Measurements from ENCODE around the gene TLE3. TPM values are rescaled to one million over a fixed set of nuclear protein-coding genes. Genes with fewer than 3 reads are reported as not detected.

Gene TLE3
- total RNA-seq, 1 donor from 2014 or later: 17.8 TPM

DNA sequence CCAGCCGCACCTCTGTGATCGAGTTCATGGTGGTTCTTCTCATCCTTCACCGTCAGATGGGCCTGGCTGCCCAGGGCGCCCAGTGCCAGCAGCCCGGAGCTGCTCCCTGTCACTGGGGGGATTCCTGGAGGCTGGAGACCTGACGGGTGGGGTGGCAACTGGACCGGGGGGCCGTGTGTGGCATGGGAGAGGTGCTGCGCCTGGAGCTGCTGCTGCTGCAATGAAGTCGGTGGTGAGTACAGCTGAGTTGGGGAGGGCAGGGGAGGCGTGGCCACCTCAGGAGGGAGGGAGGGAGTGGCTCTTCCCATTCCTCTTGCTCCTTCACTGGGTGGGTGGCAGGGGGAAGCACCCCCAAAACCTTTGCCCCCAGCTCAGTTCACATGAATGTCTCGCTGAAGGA is 31.7 kb downstream of the TLE3 start:
- H3K4me1 ChIP-seq: peaks cover 64% of the 10 kb centered on the region
- no peaks in the 10 kb centered on the region for H3K27me3 ChIP-seq (ENCODE audit: low read depth)
- H3K27ac ChIP-seq (replicated peaks): no peak overlapping the region
- H3K9me3 ChIP-seq (replicated peaks): no peaks in the 10 kb centered on the region
- H3K36me3 ChIP-seq: peaks cover 56% of the 10 kb centered on the region
- DNase-seq: no peak
- TF ChIP-seq CTCF (IDR thresholded peaks at IDR 0.05; ENCODE audit: borderline replicate concordance): no peak
- no peak overlapping the region for H3K4me3 ChIP-seq
- intact Hi-C loops (cut with micrococcal nuclease): no loop called here

GRCh38 chr15:70065006-70065722 is 32.6 kb downstream of the TLE3 start:
- Histone ChIP-seq H3K4me3 (no peak overlapping the region), H3K9me3 (replicated peaks) (no peaks in the 10 kb centered on the region), H3K4me1 (peaks cover 57% of the 10 kb centered on the region), H3K27me3 (ENCODE audit: low read depth) (no peaks in the 10 kb centered on the region), H3K27ac (replicated peaks) (no peak overlapping the region), H3K36me3 (peaks cover 56% of the 10 kb centered on the region)
- TF ChIP-seq CTCF (IDR thresholded peaks at IDR 0.05; ENCODE audit: borderline replicate concordance): no peak
- intact Hi-C loops (cut with micrococcal nuclease): no loop called here
- DNase-seq: no peak

- Histone ChIP-seq H3K36me3 (peaks cover 56% of the 10 kb centered on the region), H3K27ac (replicated peaks) (no peak overlapping the region), H3K4me3 (no peak overlapping the region), H3K9me3 (replicated peaks) (no peaks in the 10 kb centered on the region), H3K4me1 (peaks cover 50% of the 10 kb centered on the region), H3K27me3 (ENCODE audit: low read depth) (no peaks in the 10 kb centered on the region)
- TF ChIP-seq CTCF (IDR thresholded peaks at IDR 0.05; ENCODE audit: borderline replicate concordance): no peak
- intact Hi-C loops (cut with micrococcal nuclease): no loop called here
- no peak for DNase-seq
Observed at GRCh38 chr15:70064441-70064840, 33.3 kb downstream of the TLE3 start.

DNA sequence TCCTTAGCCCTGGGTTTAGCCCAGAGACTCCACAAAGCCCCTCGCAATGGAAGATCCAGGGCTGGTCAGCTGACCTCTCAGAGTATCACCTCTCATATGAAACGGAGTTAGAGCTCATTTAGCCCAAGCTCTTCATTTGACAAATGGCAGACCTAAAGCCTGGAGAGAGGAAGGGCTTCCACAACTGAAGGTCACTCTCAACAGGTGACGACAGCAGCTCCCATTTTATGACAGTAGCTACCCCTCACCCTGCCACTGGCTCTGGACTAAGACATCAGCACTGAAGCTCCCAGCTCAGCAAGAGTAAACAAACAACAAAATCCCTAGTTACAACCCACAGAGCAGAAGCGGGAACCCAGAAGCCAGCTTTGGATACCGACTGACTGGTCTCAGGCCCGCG is 33.7 kb downstream of the TLE3 start:
- Histone ChIP-seq H3K4me3 (no peak overlapping the region), H3K9me3 (replicated peaks) (no peaks in the 10 kb centered on the region), H3K36me3 (peaks cover 56% of the 10 kb centered on the region), H3K27me3 (ENCODE audit: low read depth) (no peaks in the 10 kb centered on the region), H3K4me1 (peaks cover 46% of the 10 kb centered on the region), H3K27ac (replicated peaks) (no peak overlapping the region)
- no peak for DNase-seq
- intact Hi-C loops (cut with micrococcal nuclease): no loop called here
- TF ChIP-seq CTCF (IDR thresholded peaks at IDR 0.05; ENCODE audit: borderline replicate concordance): no peak

GRCh38 chr15:70063261-70063925 is 34.3 kb downstream of the TLE3 start:
- Histone ChIP-seq H3K9me3 (replicated peaks) (no peaks in the 10 kb centered on the region), H3K27ac (replicated peaks) (no peak overlapping the region), H3K4me1 (peaks cover 40% of the 10 kb centered on the region), H3K27me3 (ENCODE audit: low read depth) (no peaks in the 10 kb centered on the region), H3K4me3 (no peak overlapping the region), H3K36me3 (peaks cover 56% of the 10 kb centered on the region)
- no peak for TF ChIP-seq CTCF (IDR thresholded peaks at IDR 0.05; ENCODE audit: borderline replicate concordance)
- DNase-seq: no peak
- intact Hi-C loops (cut with micrococcal nuclease): no loop called here
